Astrocyte (in vitro differentiated cells and primary cell): ENCODE results near the gene PPM1F.

Source experiments
- EZH2 ChIP-seq: IDR thresholded peaks from 2 replicates; pipeline ENCODE4 v1.6.1; 2012; ENCODE audit warnings: mild to moderate bottlenecking, low read length, inconsistent platforms; ENCODE audit not compliant: insufficient read depth
- TF ChIP-seq, protein P1 (sequence below): IDR thresholded peaks from 2 replicates; pipeline ENCODE4 v1.5.1; 2011; ENCODE audit warnings: low read depth, mild to moderate bottlenecking, inconsistent platforms, low read length, moderate library complexity; ENCODE audit not compliant: insufficient read depth

DNA sequence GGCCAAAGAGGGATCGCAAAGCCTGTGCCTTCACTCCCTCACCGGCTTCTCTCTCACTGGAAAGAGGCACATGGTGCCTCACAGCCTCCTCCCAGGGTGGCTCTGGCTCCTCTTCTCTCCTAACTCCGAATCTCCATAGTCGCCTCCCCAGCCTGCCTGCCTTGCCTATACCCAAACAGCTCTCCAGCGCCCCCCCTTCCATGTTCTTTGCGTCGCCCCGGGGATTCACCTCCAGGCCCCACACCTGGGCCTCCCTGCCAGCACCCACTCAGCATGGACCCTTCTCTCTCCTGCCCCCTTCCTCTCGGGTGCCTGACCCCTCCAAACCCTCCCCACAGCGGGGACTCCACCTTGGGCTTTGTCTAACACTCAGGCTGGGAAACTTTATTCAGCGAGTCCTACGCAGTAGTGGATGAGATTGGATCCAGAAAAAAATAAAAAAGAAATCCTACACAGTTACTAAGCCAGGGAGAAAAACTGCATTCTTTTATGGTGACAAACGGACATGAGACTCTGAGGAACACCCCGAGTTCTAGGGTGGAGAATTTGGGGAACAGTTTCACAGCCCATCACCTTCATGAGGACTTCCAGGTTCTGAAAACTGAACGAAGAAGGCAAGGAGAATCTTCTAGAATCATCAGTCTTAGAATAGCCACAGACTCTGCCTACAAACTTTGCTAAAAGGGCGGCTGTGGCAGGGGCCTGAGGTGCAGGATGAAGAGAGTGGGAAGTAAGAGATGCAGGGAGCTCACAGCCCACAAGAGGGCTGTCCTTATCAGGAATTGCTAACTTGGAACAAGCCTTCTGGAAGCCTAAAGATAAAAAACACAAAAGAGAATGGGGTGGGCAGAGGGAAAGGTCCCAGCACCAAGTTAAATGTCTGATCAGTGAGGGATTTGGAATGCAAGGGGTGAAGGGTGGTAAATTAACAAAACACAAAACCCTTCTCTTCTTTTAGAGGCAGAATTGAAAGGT, 5.3 kb downstream of the PPM1F start:
- TF ChIP-seq, protein P1, sequence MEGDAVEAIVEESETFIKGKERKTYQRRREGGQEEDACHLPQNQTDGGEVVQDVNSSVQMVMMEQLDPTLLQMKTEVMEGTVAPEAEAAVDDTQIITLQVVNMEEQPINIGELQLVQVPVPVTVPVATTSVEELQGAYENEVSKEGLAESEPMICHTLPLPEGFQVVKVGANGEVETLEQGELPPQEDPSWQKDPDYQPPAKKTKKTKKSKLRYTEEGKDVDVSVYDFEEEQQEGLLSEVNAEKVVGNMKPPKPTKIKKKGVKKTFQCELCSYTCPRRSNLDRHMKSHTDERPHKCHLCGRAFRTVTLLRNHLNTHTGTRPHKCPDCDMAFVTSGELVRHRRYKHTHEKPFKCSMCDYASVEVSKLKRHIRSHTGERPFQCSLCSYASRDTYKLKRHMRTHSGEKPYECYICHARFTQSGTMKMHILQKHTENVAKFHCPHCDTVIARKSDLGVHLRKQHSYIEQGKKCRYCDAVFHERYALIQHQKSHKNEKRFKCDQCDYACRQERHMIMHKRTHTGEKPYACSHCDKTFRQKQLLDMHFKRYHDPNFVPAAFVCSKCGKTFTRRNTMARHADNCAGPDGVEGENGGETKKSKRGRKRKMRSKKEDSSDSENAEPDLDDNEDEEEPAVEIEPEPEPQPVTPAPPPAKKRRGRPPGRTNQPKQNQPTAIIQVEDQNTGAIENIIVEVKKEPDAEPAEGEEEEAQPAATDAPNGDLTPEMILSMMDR, result peak; percentile 48
- no peak for TF ChIP-seq EZH2
